Subcutaneous abdominal adipose tissue (tissue), 5 donors: ENCODE measurements around the gene ISX.
"Not testable (repeated sequence)": the region's sequence is repeated elsewhere in the genome, so short reads cannot be mapped to it uniquely, and the experiment has no call there.

Experiments
- H3K27ac ChIP-seq: one replicate; pipeline ENCODE4 v1.7.0; 2013; ENCODE audit warnings: low read depth, mild to moderate bottlenecking, inconsistent platforms, low read length, moderate library complexity
- H3K27me3 ChIP-seq, 5 donors: one replicate each; pipeline ENCODE4 v1.7.0; 2013; ENCODE audit warnings: low read length in 5 of 5, inconsistent platforms in 1 of 5; ENCODE audit not compliant: control insufficient read depth in 5 of 5, insufficient read depth in 4 of 5
- H3K36me3 ChIP-seq, 5 donors: one replicate each; pipeline ENCODE4 v1.7.0; 2013; ENCODE audit warnings: low read length in 5 of 5; ENCODE audit not compliant: control insufficient read depth in 5 of 5, insufficient read depth in 5 of 5
- H3K4me1 ChIP-seq, 5 donors: one replicate each; pipeline ENCODE4 v1.7.0; 2013; ENCODE audit warnings: low read length in 5 of 5, mild to moderate bottlenecking in 3 of 5, moderate library complexity in 1 of 5; ENCODE audit not compliant: control insufficient read depth in 5 of 5, insufficient read depth in 5 of 5
- H3K4me3 ChIP-seq, 5 donors: one replicate each; pipeline ENCODE4 v1.7.0; 2013; ENCODE audit warnings: low read length in 5 of 5, low read depth in 1 of 5
- H3K9ac ChIP-seq, 5 donors: one replicate each; pipeline ENCODE4 v1.7.0; 2013; ENCODE audit warnings: low read length in 5 of 5, mild to moderate bottlenecking in 4 of 5, moderate library complexity in 3 of 5
- H3K9me3 ChIP-seq, 5 donors: one replicate each; pipeline ENCODE4 v1.7.0; 2013; ENCODE audit warnings: low read length in 5 of 5; ENCODE audit not compliant: control insufficient read depth in 5 of 5
- donor health status: healthy.
- donor health status: healthy.
- donor health status: healthy.
- donor health status: healthy.
- donor health status: healthy.

The ISX gene

GRCh38 chr22:35065796-35066218 is at the start of gene ISX:
Gene ISX (plus strand): TSS chr22:35066158. CDS start chr22:35067088, 930 bp downstream.
- Histone ChIP-seq H3K9me3 (peaks cover 0 to 3% (median 0%) of the 10 kb centered on the region in 5 donors), H3K4me3 (no peak within 1 kb of the TSS), H3K27ac (no peak within 1 kb of the TSS), H3K4me1 (no peaks in the 10 kb centered on the region), H3K9ac (no peak within 1 kb of the TSS), H3K36me3 (no peaks in the 10 kb centered on the region), H3K27me3 (peaks cover 0 to 9% (median 0%) of the 10 kb centered on the region in 5 donors)

GRCh38 chr22:35016909-35017308 is 49.0 kb upstream of the ISX start:
- Histone ChIP-seq H3K9ac (no peak overlapping the region), H3K27ac (no peak overlapping the region), H3K36me3 (no peaks in the 10 kb centered on the region), H3K27me3 (peaks cover 4 to 13% (median 10%) of the 10 kb centered on the region in 5 donors), H3K4me3 (no peak overlapping the region), H3K4me1 (no peaks in the 10 kb centered on the region), H3K9me3 (no peaks in the 10 kb centered on the region)

GRCh38 chr22:35018995-35019394 is 47.0 kb upstream of the ISX start:
- Histone ChIP-seq H3K4me1 (no peaks in the 10 kb centered on the region), H3K36me3 (no peaks in the 10 kb centered on the region), H3K9ac (no peak overlapping the region), H3K27ac (no peak overlapping the region), H3K4me3 (no peak overlapping the region), H3K9me3 (no peaks in the 10 kb centered on the region), H3K27me3 (peaks cover 13 to 23% (median 15%) of the 10 kb centered on the region in 5 donors)

- Histone ChIP-seq H3K36me3 (no peaks in the 10 kb centered on the region), H3K27me3 (peaks cover 13 to 23% (median 18%) of the 10 kb centered on the region in 5 donors), H3K4me1 (no peaks in the 10 kb centered on the region), H3K4me3 (no peak overlapping the region), H3K27ac (no peak overlapping the region), H3K9ac (no peak overlapping the region), H3K9me3 (no peaks in the 10 kb centered on the region)
These were observed 45.4 kb upstream of the ISX start for GRCh38 chr22:35020517-35020916.

- H3K36me3 ChIP-seq, result no peaks in the 10 kb centered on the region
- no peaks in the 10 kb centered on the region for H3K9me3 ChIP-seq
- H3K27ac ChIP-seq, result no peak overlapping the region
- no peak overlapping the region for H3K9ac ChIP-seq
- H3K4me1 ChIP-seq, result no peaks in the 10 kb centered on the region
- no peak overlapping the region for H3K4me3 ChIP-seq
- H3K27me3 ChIP-seq, result peaks cover 13 to 23% (median 18%) of the 10 kb centered on the region in 5 donors
These were observed 44.8 kb upstream of the ISX start for GRCh38 chr22:35021161-35021560.

- Histone ChIP-seq H3K9ac (no peak overlapping the region), H3K4me1 (no peaks in the 10 kb centered on the region), H3K36me3 (no peaks in the 10 kb centered on the region), H3K9me3 (no peaks in the 10 kb centered on the region), H3K27ac (no peak overlapping the region), H3K27me3 (peaks cover 13 to 23% (median 18%) of the 10 kb centered on the region in 5 donors), H3K4me3 (no peak overlapping the region)
These were observed 43.7 kb upstream of the ISX start for GRCh38 chr22:35022291-35022690.

GRCh38 chr22:35023692-35024363 is 42.1 kb upstream of the ISX start:
- no peak overlapping the region for H3K9ac ChIP-seq
- peaks cover 13 to 23% (median 17%) of the 10 kb centered on the region in 5 donors for H3K27me3 ChIP-seq
- H3K27ac ChIP-seq, result no peak overlapping the region
- no peaks in the 10 kb centered on the region for H3K4me1 ChIP-seq
- no peaks in the 10 kb centered on the region for H3K36me3 ChIP-seq
- H3K4me3 ChIP-seq, result no peak overlapping the region
- H3K9me3 ChIP-seq, result no peaks in the 10 kb centered on the region

GRCh38 chr22:35024364-35024692 is 41.6 kb upstream of the ISX start:
- Histone ChIP-seq H3K4me1 (no peaks in the 10 kb centered on the region), H3K4me3 (no peak overlapping the region), H3K9me3 (no peaks in the 10 kb centered on the region), H3K36me3 (no peaks in the 10 kb centered on the region), H3K27me3 (peaks cover 13 to 23% (median 17%) of the 10 kb centered on the region in 5 donors), H3K27ac (no peak overlapping the region), H3K9ac (no peak overlapping the region)

GRCh38 chr22:35030112-35030511 is 35.8 kb upstream of the ISX start:
- H3K9ac ChIP-seq, H3K27ac ChIP-seq, H3K4me3 ChIP-seq, H3K4me1 ChIP-seq, H3K36me3 ChIP-seq, H3K9me3 ChIP-seq: not testable (repeated sequence)
- peaks cover 0 to 14% (median 5%) of the 10 kb centered on the region in 5 donors for H3K27me3 ChIP-seq

- no peaks in the 10 kb centered on the region for H3K4me1 ChIP-seq
- no peak overlapping the region for H3K27ac ChIP-seq
- H3K9ac ChIP-seq, result no peak overlapping the region
- no peaks in the 10 kb centered on the region for H3K9me3 ChIP-seq
- no peak overlapping the region for H3K4me3 ChIP-seq
- peaks cover 0 to 14% (median 5%) of the 10 kb centered on the region in 5 donors for H3K27me3 ChIP-seq
- H3K36me3 ChIP-seq, result no peaks in the 10 kb centered on the region
These were observed 33.4 kb upstream of the ISX start for GRCh38 chr22:35032571-35032970.
